C4-2B (cell line): ENCODE measurements around the gene IFTAP.
A peak's percentile ranks its signal among the peaks of the same experiment; 100 is the strongest.
"Not testable (repeated sequence)": the region's sequence is repeated elsewhere in the genome, so short reads cannot be mapped to it uniquely, and the experiment has no call there.

Source experiments
- H3K27ac ChIP-seq: fragments of 450-650 bp; 2 replicates; pipeline ENCODE4 v1.5.1; 2017
- CTCF ChIP-seq: fragments of 450-650 bp; conservative IDR thresholded peaks from 2 replicates; pipeline ENCODE4 v1.5.1; 2017; ENCODE audit warnings: mild to moderate bottlenecking
- ZFX ChIP-seq: fragments of 450-650 bp; IDR thresholded peaks from 2 replicates; pipeline ENCODE4 v1.6.1; 2017

Gene IFTAP

GRCh38 chr11:36657610-36658267 lies 63.4 kb downstream of the IFTAP start:
- H3K27ac ChIP-seq, result no peak overlapping the region

GRCh38 chr11:36661359-36661758 lies 67.1 kb downstream of the IFTAP start:
- H3K27ac ChIP-seq, result not testable (repeated sequence)

More at GRCh38 chr11:36657610-36658267, 63.4 kb downstream of the IFTAP start:
- TF ChIP-seq CTCF (no peak), ZFX (no peak)

- peak; percentile 89 for TF ChIP-seq CTCF
- no peak for TF ChIP-seq ZFX
- no peak overlapping the region for H3K27ac ChIP-seq
Measured at GRCh38 chr11:36672815-36673450, 78.6 kb downstream of the IFTAP start.

GRCh38 chr11:36679547-36679946 lies 85.2 kb downstream of the IFTAP start:
- not testable (repeated sequence) for H3K27ac ChIP-seq

GRCh38 chr11:36683818-36684217 lies 89.5 kb downstream of the IFTAP start:
- no peak overlapping the region for H3K27ac ChIP-seq
- TF ChIP-seq ZFX (no peak), CTCF (no peak)

GRCh38 chr11:36684840-36685801 lies 90.8 kb downstream of the IFTAP start:
- TF ChIP-seq CTCF (no peak), ZFX (no peak)
- H3K27ac ChIP-seq, result no peak overlapping the region

GRCh38 chr11:36688132-36688531 lies 93.8 kb downstream of the IFTAP start:
- no peak overlapping the region for H3K27ac ChIP-seq
- TF ChIP-seq CTCF (no peak), ZFX (no peak)

GRCh38 chr11:36688571-36689291 lies 94.4 kb downstream of the IFTAP start:
- no peak overlapping the region for H3K27ac ChIP-seq
- TF ChIP-seq ZFX (no peak), CTCF (no peak)
